B cell (primary cell): ENCODE results near the gene SH3GL1. TPM values are rescaled to one million over a fixed set of nuclear protein-coding genes. Genes with fewer than 3 reads are reported as not detected.
A peak's percentile ranks its signal among the peaks of the same experiment; 100 is the strongest.

ENCODE experiments used
- ATAC-seq: fragments of 200-7000 bp; cut with Tn5 transposase; one replicate; pipeline ENCODE4 v1.10.0; 2021; ENCODE audit warnings: low read depth, mild to moderate bottlenecking, moderate number of reproducible peaks, moderate library complexity
- CTCF ChIA-PET: fragments of 350-600 bp; sonication (Branson Sonifier 250); formaldehyde crosslinking; loops from one replicate; lab custom pipeline; 2021; ENCODE audit warnings: antibody characterized with exemption, inconsistent platforms; lab: Charles Lee
- POLR2A ChIA-PET: fragments of 350-600 bp; sonication (Branson Sonifier 250); formaldehyde crosslinking; loops from one replicate; lab custom pipeline; 2021; ENCODE audit warnings: antibody characterized with exemption; lab: Charles Lee
- DNase-seq: peaks from one replicate; pipeline ENCODE4 v3.0.0; 2013
- H2AFZ ChIP-seq: 2 replicates; pipeline ENCODE4 v1.6.1; 2012; ENCODE audit warnings: mild to moderate bottlenecking, low read depth, low read length; ENCODE audit not compliant: insufficient read depth, poor library complexity, severe bottlenecking
- H3K27ac ChIP-seq, 2 donors: 1 replicate in 1 of 2; 2 replicates in 1 of 2; pipeline ENCODE4 v1.5.1; 2012 to 2013; ENCODE audit warnings: low read length in 2 of 2, mild to moderate bottlenecking in 2 of 2, moderate library complexity in 1 of 2
- H3K27me3 ChIP-seq, 4 experiments: fragments of 200-600 bp in 1 of 4; sonication (generic) in 1 of 4; replicated peaks in 1 of 4; 1 replicate in 2 of 4; 2 replicates in 2 of 4; pipeline versions ENCODE4 v1.6.1 to v1.7.0; 2013 to 2016; ENCODE audit warnings: low read length in 3 of 4, mild to moderate bottlenecking in 2 of 4, mixed read lengths in 1 of 4, moderate library complexity in 1 of 4; ENCODE audit not compliant: insufficient read depth in 4 of 4, control insufficient read depth in 3 of 4; ENCODE audit errors: control extremely low read depth in 1 of 4
- H3K36me3 ChIP-seq, 2 experiments: replicated peaks in 1 of 2; 1 replicate in 1 of 2; 2 replicates in 1 of 2; pipeline versions ENCODE4 v1.6.1 to v1.7.1; 2013; ENCODE audit warnings: low read length in 1 of 2; ENCODE audit not compliant: insufficient read depth in 2 of 2, control insufficient read depth in 1 of 2; ENCODE audit errors: control extremely low read depth in 1 of 2, extremely low read depth in 1 of 2
- H3K4me1 ChIP-seq, 2 donors: fragments of 200-600 bp in 1 of 2; sonication (generic) in 1 of 2; 1 replicate in 1 of 2; 2 replicates in 1 of 2; pipeline versions ENCODE4 v1.5.1 to v1.6.1; 2013 to 2017; ENCODE audit warnings: low read length in 2 of 2; ENCODE audit not compliant: control insufficient read depth in 2 of 2, insufficient read depth in 2 of 2
- H3K4me2 ChIP-seq: replicated peaks from 2 replicates; pipeline ENCODE3; 2012; ENCODE audit warnings: mild to moderate bottlenecking, low read depth, low read length; ENCODE audit not compliant: poor library complexity, severe bottlenecking
- H3K4me3 ChIP-seq, 5 experiments: fragments of 200-600 bp in 1 of 5; sonication (generic) in 1 of 5; 1 replicate in 3 of 5; 2 replicates in 2 of 5; pipeline versions ENCODE4 v1.5.1 to v1.7.0; 2011 to 2016; ENCODE audit warnings: low read length in 4 of 5, mild to moderate bottlenecking in 4 of 5, low read depth in 2 of 5, control low read depth in 1 of 5, moderate library complexity in 1 of 5; ENCODE audit not compliant: insufficient read depth in 1 of 5; ENCODE audit errors: control extremely low read depth in 1 of 5, extremely low read depth in 1 of 5
- H3K79me2 ChIP-seq: fragments of 200-600 bp; sonication (generic); one replicate; pipeline ENCODE4 v1.6.0; 2016; ENCODE audit warnings: low read length; ENCODE audit not compliant: control insufficient read depth, insufficient read depth
- H3K9ac ChIP-seq: fragments of 200-600 bp; sonication (generic); 2 replicates; pipeline ENCODE4 v1.6.1; 2017; ENCODE audit warnings: mild to moderate bottlenecking, low read length, moderate library complexity
- H3K9me3 ChIP-seq, 3 donors: one replicate each; pipeline versions ENCODE4 v1.6.1 to v1.7.1; 2013; ENCODE audit warnings: low read length in 2 of 3; ENCODE audit not compliant: control insufficient read depth in 2 of 3, insufficient read depth in 1 of 3; ENCODE audit errors: control extremely low read depth in 1 of 3
- H4K20me1 ChIP-seq: 2 replicates; pipeline ENCODE4 v1.6.0; 2012; ENCODE audit warnings: mild to moderate bottlenecking, low read length; ENCODE audit not compliant: insufficient read depth, control insufficient read depth, poor library complexity, severe bottlenecking
- H3K27ac Mint-ChIP-seq: one replicate; pipeline ENCODE4 v1.8.0; 2021; ENCODE audit warnings: mixed read lengths
- H3K27me3 Mint-ChIP-seq: one replicate; pipeline ENCODE4 v1.8.0; 2021; ENCODE audit warnings: mixed read lengths
- H3K4me1 Mint-ChIP-seq: one replicate; pipeline ENCODE4 v1.8.0; 2021; ENCODE audit warnings: mixed read lengths
- H3K4me3 Mint-ChIP-seq: one replicate; pipeline ENCODE4 v1.8.0; 2021; ENCODE audit warnings: mixed read lengths
- H3K9me3 Mint-ChIP-seq: one replicate; pipeline ENCODE4 v1.8.0; 2022; ENCODE audit warnings: mixed read lengths; ENCODE audit not compliant: insufficient read depth
- CTCF ChIP-seq: fragments of 200-600 bp; IDR thresholded peaks from one replicate; pipeline ENCODE4 v1.8.0; 2022; ENCODE audit warnings: antibody characterized with exemption, mild to moderate bottlenecking
- EZH2 ChIP-seq: IDR thresholded peaks from 2 replicates; pipeline ENCODE4 v1.6.1; 2012; ENCODE audit warnings: borderline replicate concordance, low read depth, mild to moderate bottlenecking, moderate library complexity, low read length; ENCODE audit not compliant: insufficient read depth, poor library complexity, severe bottlenecking
- WGBS: methylation state at CpG from one replicate; pipeline ENCODE4 v1.1.5; 2013; ENCODE audit warnings: missing lambda C conversion rate; ENCODE audit not compliant: insufficient coverage; 5-methylcytosine and 5-hydroxymethylcytosine counted together
- intact Hi-C: fragments of 100-400 bp; cut with micrococcal nuclease; formaldehyde crosslinking; loops from one replicate; pipeline ENCODE4 v1.10.0; 2022
- polyA plus RNA-seq: library from polyadenylated mRNA; depleted of rRNA; stranded (reverse); fragments of >200 nt; gene quantifications from 2 replicates; pipeline ENCODE4 v1.2.3, GENCODE V29; 2012
- total RNA-seq, 2 donors: library from RNA; stranded (reverse); fragments of 120-200 nt in 1 of 2; gene quantifications; 1 replicate in 1 of 2; 2 replicates in 1 of 2; pipeline versions ENCODE4 v1.2.3 to v1.2.4, GENCODE V29; 2013 to 2022

SH3GL1 gene
- total and polyA plus RNA-seq, 2 donors (not counting 1 experiment from before 2014, with no cell fraction given) = 37.2 to 42.4 TPM

- ATAC-seq = no peak
- intact Hi-C loops = no loop called here
- POLR2A ChIA-PET = interaction anchor here (0.6 kb wide), 1 partner anchor 40 kb away, joined by 5 read pairs; no protein-coding TSS in a partner anchor
- no peak for TF ChIP-seq CTCF
- no peak for TF ChIP-seq EZH2
- H4K20me1 ChIP-seq = peaks cover 65% of the 10 kb centered on the region
- no peak overlapping the region for H3K9ac ChIP-seq
- Mint-ChIP-seq H3K4me3 (peak overlapping the region; percentile 83), H3K4me1 (peaks cover 77% of the 10 kb centered on the region), H3K27ac (peak overlapping the region; percentile 81), H3K27me3 (no peaks in the 10 kb centered on the region), H3K9me3 (no peaks in the 10 kb centered on the region)
- peaks cover 0 to 9% of the 10 kb centered on the region in 2 experiments for H3K36me3 ChIP-seq
- WGBS = 95% methylated on average over 31 of the region's 31 CpGs
- peaks cover 0 to under 1% (median 0%) of the 10 kb centered on the region in 3 donors for H3K9me3 ChIP-seq
- DNase-seq = no peak
- H3K27ac ChIP-seq = peak overlapping the region; percentile 84 to 95
- no peaks in the 10 kb centered on the region for H3K27me3 ChIP-seq
- no peak overlapping the region for H3K4me3 ChIP-seq
- H3K4me2 ChIP-seq = peak overlapping the region; percentile 96
- peaks cover 85 to 92% of the 10 kb centered on the region in 2 donors for H3K4me1 ChIP-seq
- peaks cover 59% of the 10 kb centered on the region for H3K79me2 ChIP-seq
- CTCF ChIA-PET = interaction anchor here (1.5 kb wide), 1 partner anchor 11 kb away, joined by 5 read pairs; no protein-coding TSS in a partner anchor
- H2AFZ ChIP-seq = no peak overlapping the region
Measured at GRCh38 chr19:4371247-4372164, 28.8 kb downstream of the SH3GL1 start.
